ENCODE measurements around the gene SMAD2. TPM values are rescaled to one million over a fixed set of nuclear protein-coding genes. Genes with fewer than 3 reads are reported as not detected.

The SMAD2 gene
- total and polyA plus RNA-seq, 2 experiments from 2014 or later: 52.4 to 77.7 TPM

GRCh38 chr18:47928466-47928865, 2.0 kb downstream of the SMAD2 start:
- DNase-seq: peak; percentile 18
- WGBS, 2 experiments (ENCODE audit: low coverage in 1 of 2, low lambda C conversion rate in 2 of 2, missing lambda C conversion rate in 2 of 2): 36 to 38% methylated on average over 3 of the region's 3 CpGs
- H3K4me3 ChIP-seq: peak overlapping the region; percentile 84

GRCh38 chr18:47926101-47926850, 4.2 kb downstream of the SMAD2 start:
- no peak overlapping the region for H3K27ac ChIP-seq
- no peak for DNase-seq
- H3K9me3 ChIP-seq (ENCODE audit: low read depth): no peaks in the 10 kb centered on the region
- H4K20me1 ChIP-seq (ENCODE audit: insufficient read depth): peaks cover 22% of the 10 kb centered on the region
- peaks cover 14% of the 10 kb centered on the region for H3K4me1 ChIP-seq (ENCODE audit: insufficient read depth)
- in situ Hi-C loops (cut with MboI): no loop called here
- 99 to 100% methylated on average over 2 of the region's 2 CpGs for WGBS, 2 experiments (ENCODE audit: low coverage in 1 of 2, low lambda C conversion rate in 2 of 2, missing lambda C conversion rate in 2 of 2)
- TF ChIP-seq EZH2phosphoT487 (IDR thresholded peaks at IDR 0.05; ENCODE audit: insufficient read depth, low read depth) (no peak), EZH2 (IDR thresholded peaks at IDR 0.05; ENCODE audit: insufficient read depth, poor library complexity, severe bottlenecking) (no peak)
- H3K27me3 ChIP-seq (replicated peaks; ENCODE audit: insufficient read depth): no peaks in the 10 kb centered on the region
- H3F3A ChIP-seq (ENCODE audit: insufficient read depth): no peaks in the 10 kb centered on the region
- no peak overlapping the region for H3K9ac ChIP-seq
- H3K36me3 ChIP-seq (ENCODE audit: low read depth): no peaks in the 10 kb centered on the region
- H3K4me3 ChIP-seq: no peak overlapping the region
- H3K4me2 ChIP-seq (ENCODE audit: unreplicated experiment): no peak overlapping the region
- H2AFZ ChIP-seq: no peak overlapping the region
- H3K79me2 ChIP-seq (ENCODE audit: insufficient read depth): peaks cover 91% of the 10 kb centered on the region
- no peaks in the 10 kb centered on the region for H3K9me2 ChIP-seq (ENCODE audit: insufficient read depth)

More at GRCh38 chr18:47928466-47928865, 2.0 kb downstream of the SMAD2 start:
- peak overlapping the region; percentile 96 for H3K4me2 ChIP-seq (ENCODE audit: unreplicated experiment)
- H3K9ac ChIP-seq: peak overlapping the region; percentile 95; the same call in 1 of the 2 replicates
- H3K36me3 ChIP-seq (ENCODE audit: low read depth): no peaks in the 10 kb centered on the region
- H4K20me1 ChIP-seq (ENCODE audit: insufficient read depth): peaks cover 15% of the 10 kb centered on the region
- no peaks in the 10 kb centered on the region for H3K9me3 ChIP-seq (ENCODE audit: low read depth)
- TF ChIP-seq EZH2phosphoT487 (IDR thresholded peaks at IDR 0.05; ENCODE audit: insufficient read depth, low read depth) (no peak), EZH2 (IDR thresholded peaks at IDR 0.05; ENCODE audit: insufficient read depth, poor library complexity, severe bottlenecking) (no peak)
- H3F3A ChIP-seq (ENCODE audit: insufficient read depth): no peaks in the 10 kb centered on the region; the same call in 1 of the 2 replicates
- H3K27ac ChIP-seq: no peak overlapping the region
- H2AFZ ChIP-seq: no peak overlapping the region
- H3K27me3 ChIP-seq (replicated peaks; ENCODE audit: insufficient read depth): no peaks in the 10 kb centered on the region
- H3K79me2 ChIP-seq (ENCODE audit: insufficient read depth): peaks cover 69% of the 10 kb centered on the region
- peaks cover 14% of the 10 kb centered on the region for H3K4me1 ChIP-seq (ENCODE audit: insufficient read depth)
- in situ Hi-C loops (cut with MboI): no loop called here
- H3K9me2 ChIP-seq (ENCODE audit: insufficient read depth): no peaks in the 10 kb centered on the region

GRCh38 chr18:47919916-47920315, 10.5 kb downstream of the SMAD2 start:
- H3K9ac ChIP-seq: no peak overlapping the region
- no peaks in the 10 kb centered on the region for H3F3A ChIP-seq (ENCODE audit: insufficient read depth)
- no peaks in the 10 kb centered on the region for H3K4me1 ChIP-seq (ENCODE audit: insufficient read depth)
- no peaks in the 10 kb centered on the region for H3K27me3 ChIP-seq (replicated peaks; ENCODE audit: insufficient read depth)
- WGBS, 2 experiments (ENCODE audit: low coverage in 1 of 2, low lambda C conversion rate in 2 of 2, missing lambda C conversion rate in 2 of 2): 87 to 88% methylated on average over 6 of the region's 6 CpGs
- H3K4me3 ChIP-seq: no peak overlapping the region
- no peak overlapping the region for H3K4me2 ChIP-seq (ENCODE audit: unreplicated experiment)
- H3K27ac ChIP-seq: no peak overlapping the region
- no peak overlapping the region for H2AFZ ChIP-seq
- TF ChIP-seq EZH2phosphoT487 (IDR thresholded peaks at IDR 0.05; ENCODE audit: insufficient read depth, low read depth) (no peak), EZH2 (IDR thresholded peaks at IDR 0.05; ENCODE audit: insufficient read depth, poor library complexity, severe bottlenecking) (no peak)
- H3K9me3 ChIP-seq (ENCODE audit: low read depth): no peaks in the 10 kb centered on the region
- H3K9me2 ChIP-seq (ENCODE audit: insufficient read depth): no peaks in the 10 kb centered on the region
- peaks cover 100% of the 10 kb centered on the region for H3K79me2 ChIP-seq (ENCODE audit: insufficient read depth)
- DNase-seq: no peak
- no peaks in the 10 kb centered on the region for H3K36me3 ChIP-seq (ENCODE audit: low read depth)
- peaks cover 28% of the 10 kb centered on the region for H4K20me1 ChIP-seq (ENCODE audit: insufficient read depth)
- in situ Hi-C loops (cut with MboI): no loop called here

- Histone ChIP-seq H3F3A (ENCODE audit: insufficient read depth) (no peaks in the 10 kb centered on the region), H3K4me1 (ENCODE audit: insufficient read depth) (no peaks in the 10 kb centered on the region), H3K27me3 (replicated peaks; ENCODE audit: insufficient read depth) (no peaks in the 10 kb centered on the region), H2AFZ (no peak overlapping the region), H3K9me3 (ENCODE audit: low read depth) (no peaks in the 10 kb centered on the region), H3K9ac (no peak overlapping the region), H4K20me1 (ENCODE audit: insufficient read depth) (peaks cover 23% of the 10 kb centered on the region), H3K4me2 (ENCODE audit: unreplicated experiment) (no peak overlapping the region), H3K27ac (no peak overlapping the region), H3K4me3 (no peak overlapping the region), H3K79me2 (ENCODE audit: insufficient read depth) (peaks cover 100% of the 10 kb centered on the region), H3K36me3 (ENCODE audit: low read depth) (no peaks in the 10 kb centered on the region), H3K9me2 (ENCODE audit: insufficient read depth) (no peaks in the 10 kb centered on the region)
- TF ChIP-seq EZH2phosphoT487 (IDR thresholded peaks at IDR 0.05; ENCODE audit: insufficient read depth, low read depth) (no peak), EZH2 (IDR thresholded peaks at IDR 0.05; ENCODE audit: insufficient read depth, poor library complexity, severe bottlenecking) (no peak)
- no peak for DNase-seq
- in situ Hi-C loops (cut with MboI): no loop called here
- WGBS, 2 experiments (ENCODE audit: low coverage in 1 of 2, low lambda C conversion rate in 2 of 2, missing lambda C conversion rate in 2 of 2): 63 to 73% methylated on average over 8 of the region's 8 CpGs
Observed at GRCh38 chr18:47917923-47918610, 12.4 kb downstream of the SMAD2 start.

Data from GM23248 (cell line).